ENCODE results near the gene ASTN2.

Gene ASTN2

GRCh38 chr9:116378873-116379272, 1036.0 kb downstream of the ASTN2 start:
- no peak overlapping the region for H2AFZ ChIP-seq (ENCODE audit: low read length)
- H3K79me2 ChIP-seq (ENCODE audit: low read length), result no peaks in the 10 kb centered on the region
- no peak overlapping the region for H3K9ac ChIP-seq (ENCODE audit: low read length)
- no peaks in the 10 kb centered on the region for H3K36me3 ChIP-seq (replicated peaks; ENCODE audit: insufficient read depth, low read length)
- H3K9me3 ChIP-seq (replicated peaks; ENCODE audit: insufficient read depth, low read length), result no peaks in the 10 kb centered on the region
- H3K27me3 ChIP-seq (replicated peaks; ENCODE audit: insufficient read depth, low read length), result no peaks in the 10 kb centered on the region
- no peak overlapping the region for H3K4me3 ChIP-seq (ENCODE audit: low read length)
- H3K9me2 ChIP-seq (replicated peaks; ENCODE audit: insufficient read depth, low read length), result no peaks in the 10 kb centered on the region
- no peaks in the 10 kb centered on the region for H3F3A ChIP-seq (ENCODE audit: insufficient read depth, low read length)
- H4K20me1 ChIP-seq (ENCODE audit: insufficient read depth, low read length), result no peaks in the 10 kb centered on the region
- H3K27ac ChIP-seq (ENCODE audit: low read length), result no peak overlapping the region
- no peak overlapping the region for H3K4me2 ChIP-seq (ENCODE audit: low read depth, low read length)
- no peak for TF ChIP-seq CTCF (IDR thresholded peaks at IDR 0.05; ENCODE audit: low read length)
- no peak for TF ChIP-seq EZH2 (optimal IDR thresholded peaks at IDR 0.05; ENCODE audit: low read depth, low read length)
- no peak for TF ChIP-seq EZH2phosphoT487 (IDR thresholded peaks at IDR 0.05; ENCODE audit: low read length)
- no peaks in the 10 kb centered on the region for H3K4me1 ChIP-seq (ENCODE audit: low read length)
- no peak for DNase-seq

- H2AFZ ChIP-seq (ENCODE audit: low read length), result no peak overlapping the region
- H3K9me3 ChIP-seq (replicated peaks; ENCODE audit: insufficient read depth, low read length), result no peaks in the 10 kb centered on the region
- H3K9me2 ChIP-seq (replicated peaks; ENCODE audit: insufficient read depth, low read length), result no peaks in the 10 kb centered on the region
- H3K9ac ChIP-seq (ENCODE audit: low read length), result no peak overlapping the region
- no peak for DNase-seq
- no peaks in the 10 kb centered on the region for H4K20me1 ChIP-seq (ENCODE audit: insufficient read depth, low read length)
- TF ChIP-seq EZH2phosphoT487 (IDR thresholded peaks at IDR 0.05; ENCODE audit: low read length), result no peak
- TF ChIP-seq EZH2 (optimal IDR thresholded peaks at IDR 0.05; ENCODE audit: low read depth, low read length), result no peak
- TF ChIP-seq CTCF (IDR thresholded peaks at IDR 0.05; ENCODE audit: low read length), result no peak
- H3F3A ChIP-seq (ENCODE audit: insufficient read depth, low read length), result no peaks in the 10 kb centered on the region
- H3K27ac ChIP-seq (ENCODE audit: low read length), result no peak overlapping the region
- H3K4me2 ChIP-seq (ENCODE audit: low read depth, low read length), result no peak overlapping the region
- H3K27me3 ChIP-seq (replicated peaks; ENCODE audit: insufficient read depth, low read length), result no peaks in the 10 kb centered on the region
- no peaks in the 10 kb centered on the region for H3K4me1 ChIP-seq (ENCODE audit: low read length)
- no peaks in the 10 kb centered on the region for H3K79me2 ChIP-seq (ENCODE audit: low read length)
- H3K4me3 ChIP-seq (ENCODE audit: low read length), result no peak overlapping the region
- no peaks in the 10 kb centered on the region for H3K36me3 ChIP-seq (replicated peaks; ENCODE audit: insufficient read depth, low read length)
These were observed 1037.6 kb downstream of the ASTN2 start for GRCh38 chr9:116377179-116377798.

Data from MM.1S (cell line).